ENCODE results near the gene EXOSC10. TPM values are rescaled to one million over a fixed set of nuclear protein-coding genes. Genes with fewer than 3 reads are reported as not detected.

The EXOSC10 gene
- total and polyA plus RNA-seq, 2 experiments from 2014 or later, result 55.5 to 72.9 TPM

- TF ChIP-seq ETS1 (IDR thresholded peaks at IDR 0.05), result no peak
- TF ChIP-seq POLR2AphosphoS5 (IDR thresholded peaks at IDR 0.05; ENCODE audit: low read depth), result no peak
- no peak for TF ChIP-seq STAT1 (IDR thresholded peaks at IDR 0.05; ENCODE audit: unreplicated experiment)
- TF ChIP-seq CREB1 (CRISPR knock-in tag; IDR thresholded peaks at IDR 0.05; ENCODE audit: low read depth), result no peak
- no peak for TF ChIP-seq JUNB (IDR thresholded peaks at IDR 0.05; ENCODE audit: unreplicated experiment)
Observed at GRCh38 chr1:11071463-11072215, 28.0 kb downstream of the EXOSC10 start (continued).

GRCh38 chr1:11070876-11071275 lies 28.8 kb downstream of the EXOSC10 start:
- ATAC-seq (no peak), DNase-seq (ENCODE audit: low spot score) (no peak)
- peaks cover 86% of the 10 kb centered on the region for H3K36me3 Mint-ChIP-seq (ENCODE audit: low read depth)
- H3K27ac Mint-ChIP-seq, result 0 out of 2 replicates have a peak overlapping the region, but pooled peaks have one; percentile 43
- no peaks in the 10 kb centered on the region for H3K9me3 Mint-ChIP-seq
- peaks cover 7% of the 10 kb centered on the region for H4K20me1 ChIP-seq (replicated peaks; ENCODE audit: insufficient read depth)
- H3K27me3 Mint-ChIP-seq (ENCODE audit: insufficient read depth, low read depth, poor library complexity), result peaks cover 4% of the 10 kb centered on the region
- no peaks in the 10 kb centered on the region for H3K79me2 ChIP-seq (replicated peaks; ENCODE audit: insufficient read depth)
- H3K9me2 ChIP-seq (ENCODE audit: insufficient read depth), result no peaks in the 10 kb centered on the region
- H2AFZ ChIP-seq, result no peak overlapping the region
- no peak overlapping the region for H3K4me2 ChIP-seq
- peaks cover 6% of the 10 kb centered on the region; the same call in 2 of the 3 replicates for H3K4me1 Mint-ChIP-seq
- no peak overlapping the region for H3K27ac ChIP-seq (ENCODE audit: low read depth)
- H3K4me3 ChIP-seq, result no peak overlapping the region
- no peak overlapping the region for H3K4me3 Mint-ChIP-seq
- no peaks in the 10 kb centered on the region for H3K27me3 ChIP-seq (ENCODE audit: insufficient read depth)
- H3K36me3 ChIP-seq (ENCODE audit: insufficient read depth), result peaks cover 54% of the 10 kb centered on the region
- no peaks in the 10 kb centered on the region for H3K4me1 ChIP-seq (ENCODE audit: insufficient read depth)
- peaks cover 10% of the 10 kb centered on the region; the same call in 1 of the 2 replicates for H3F3A ChIP-seq (replicated peaks; ENCODE audit: low read depth)
- TF ChIP-seq ZNF462 (CRISPR knock-in tag; IDR thresholded peaks at IDR 0.05) (no peak), NANOG (IDR thresholded peaks at IDR 0.05; ENCODE audit: borderline replicate concordance) (no peak), REST (IDR thresholded peaks at IDR 0.05; ENCODE audit: unreplicated experiment) (no peak), EZH2phosphoT487 (IDR thresholded peaks at IDR 0.05; ENCODE audit: unreplicated experiment) (no peak), ETS1 (IDR thresholded peaks at IDR 0.05) (no peak), POLR2AphosphoS5 (IDR thresholded peaks at IDR 0.05; ENCODE audit: low read depth) (no peak), CTCF (conservative IDR thresholded peaks at IDR 0.05; ENCODE audit: low read depth in 2 of 2) (no peak), STAT1 (IDR thresholded peaks at IDR 0.05; ENCODE audit: unreplicated experiment) (no peak)
